ENCODE results near the gene LEPROT.
"Not testable (repeated sequence)": the region's sequence is repeated elsewhere in the genome, so short reads cannot be mapped to it uniquely, and the experiment has no call there.

LEPROT gene

DNA sequence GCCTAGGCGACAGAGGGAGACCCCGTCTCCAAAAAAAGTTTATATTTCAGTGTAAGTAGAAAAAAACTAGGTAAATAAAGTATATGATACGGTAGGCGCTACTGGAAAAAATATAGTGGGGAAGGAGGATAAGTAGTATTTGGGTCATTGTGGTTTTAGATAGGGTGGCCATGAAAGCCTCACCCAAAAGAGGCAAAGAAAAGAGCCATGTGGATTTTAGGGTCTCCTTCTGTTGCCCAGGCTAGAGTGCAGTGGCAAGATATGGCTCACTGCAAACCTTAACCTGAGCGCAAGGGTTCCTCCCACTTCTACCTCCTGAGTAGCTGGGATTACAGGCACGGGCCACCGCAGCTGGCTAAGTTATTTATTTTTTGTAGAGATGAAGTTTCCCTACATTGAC lies 17.1 kb downstream of the LEPROT start:
- no peak for DNase-seq (ENCODE audit: low read depth in 2 of 2)

DNA sequence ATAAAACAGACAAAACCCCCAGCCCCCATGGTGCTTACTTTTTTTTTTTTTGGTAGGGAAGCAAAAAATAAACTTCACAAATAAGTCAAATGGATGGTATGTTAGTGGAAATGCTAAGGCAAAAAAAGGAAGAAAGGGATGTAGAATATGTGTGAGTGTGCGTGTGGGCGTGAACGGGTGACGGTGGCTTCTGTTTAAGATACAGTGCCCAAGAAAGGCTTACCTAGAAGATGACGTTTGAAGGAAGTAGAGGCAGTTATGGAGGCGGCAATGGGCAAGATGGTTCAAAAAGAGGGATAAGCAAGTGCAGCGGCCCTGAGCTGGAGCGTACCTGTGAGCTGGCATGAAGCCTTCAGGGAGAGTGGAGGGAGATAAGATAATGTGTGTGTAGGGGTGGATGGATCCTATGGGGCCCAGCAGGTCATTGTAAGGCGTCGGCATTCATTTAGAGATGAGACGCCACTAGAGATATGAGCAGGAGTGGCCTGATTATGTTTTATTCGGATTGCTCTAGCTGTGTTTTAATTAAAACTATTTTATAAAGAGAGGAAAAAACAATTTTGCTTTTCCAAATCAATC lies 19.9 kb downstream of the LEPROT start:
- DNase-seq (ENCODE audit: low read depth in 2 of 2): no peak

- DNase-seq (ENCODE audit: low read depth in 2 of 2): no peak
Observed at GRCh38 chr1:65440915-65441314, 20.4 kb downstream of the LEPROT start.

GRCh38 chr1:65441464-65441863 lies 21.0 kb downstream of the LEPROT start:
- no peak for DNase-seq (ENCODE audit: low read depth in 2 of 2)

- DNase-seq (ENCODE audit: low read depth in 2 of 2): no peak
Observed at GRCh38 chr1:65442442-65442841, 22.0 kb downstream of the LEPROT start.

GRCh38 chr1:65443647-65444046 lies 23.2 kb downstream of the LEPROT start:
- DNase-seq (ENCODE audit: low read depth in 2 of 2): no peak

- DNase-seq (ENCODE audit: low read depth in 2 of 2): no peak
Observed at GRCh38 chr1:65444128-65444640, 23.7 kb downstream of the LEPROT start.

DNA sequence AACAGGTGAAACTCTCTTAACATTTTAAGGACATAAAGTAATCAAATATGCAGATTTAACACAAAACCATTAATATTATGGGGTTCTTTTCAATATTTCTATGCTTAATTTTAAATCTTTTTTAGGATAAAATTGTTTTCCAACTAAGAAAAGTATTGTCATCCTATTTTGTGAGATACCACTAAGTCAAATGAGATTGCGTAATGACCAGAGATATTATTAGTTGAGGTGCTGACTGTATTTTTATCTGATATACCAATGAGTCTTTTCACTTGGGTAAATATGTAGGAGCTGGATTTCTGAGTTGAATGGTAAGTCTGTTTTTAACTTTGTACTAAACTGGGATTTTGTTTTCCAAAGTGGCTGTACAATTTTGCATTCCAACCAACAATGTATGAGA lies 25.4 kb downstream of the LEPROT start:
- DNase-seq (ENCODE audit: low read depth in 2 of 2): no peak

DNA sequence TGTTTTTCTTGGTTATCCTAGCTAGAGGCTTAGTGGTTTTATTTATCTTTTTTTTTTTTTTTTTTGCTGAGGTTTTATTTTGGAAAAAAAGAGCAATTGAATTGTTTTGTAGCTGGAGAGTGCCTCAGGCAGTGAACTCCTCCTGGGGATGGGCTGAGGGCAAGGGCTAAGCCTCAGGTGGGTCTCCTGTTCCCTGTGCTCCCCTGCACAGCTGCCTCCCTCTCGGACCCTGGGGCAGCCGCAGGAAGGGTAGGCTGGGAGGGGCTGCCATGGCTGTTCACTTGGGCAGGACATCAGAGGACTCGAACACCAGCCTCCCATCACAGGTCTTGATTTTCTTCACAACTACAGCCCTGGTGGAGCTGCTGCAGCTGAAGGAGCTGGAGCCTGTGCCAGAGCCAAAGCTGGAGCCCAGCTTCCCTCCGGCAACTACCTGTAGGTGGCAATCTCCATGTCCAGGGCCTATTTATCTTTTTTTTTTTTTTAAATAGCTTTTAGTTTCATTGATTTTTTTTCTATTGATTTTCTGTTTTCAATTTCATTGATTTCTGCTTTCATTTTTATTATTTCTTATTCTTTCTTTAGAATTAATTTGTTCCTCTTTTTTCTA lies 28.9 kb downstream of the LEPROT start:
- no peak for DNase-seq (ENCODE audit: low read depth in 2 of 2)

DNA sequence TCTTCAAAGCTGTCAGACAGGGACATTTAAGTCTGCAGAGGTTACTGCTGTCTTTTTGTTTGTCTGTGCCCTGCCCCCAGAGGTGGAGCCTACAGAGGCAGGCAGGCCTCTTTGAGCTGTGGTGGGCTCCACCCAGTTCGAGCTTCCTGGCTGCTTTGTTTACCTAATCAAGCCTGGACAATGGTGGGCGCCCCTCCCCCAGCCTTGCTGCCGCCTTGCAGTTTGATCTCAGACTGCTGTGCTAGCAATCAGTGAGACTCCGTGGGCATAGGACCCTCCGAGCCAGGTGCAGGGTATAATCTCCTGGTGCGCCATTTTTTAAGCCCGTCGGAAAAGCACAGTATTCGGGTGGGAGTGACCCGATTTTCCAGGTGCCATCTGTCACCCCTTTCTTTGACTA lies 35.2 kb downstream of the LEPROT start:
- DNase-seq (ENCODE audit: low read depth in 2 of 2): not testable (repeated sequence)

GRCh38 chr1:65456481-65456880 lies 36.0 kb downstream of the LEPROT start:
- no peak for DNase-seq (ENCODE audit: low read depth in 2 of 2)

- no peak for DNase-seq (ENCODE audit: low read depth in 2 of 2)
Observed at GRCh38 chr1:65457868-65458267, 37.4 kb downstream of the LEPROT start.

DNA sequence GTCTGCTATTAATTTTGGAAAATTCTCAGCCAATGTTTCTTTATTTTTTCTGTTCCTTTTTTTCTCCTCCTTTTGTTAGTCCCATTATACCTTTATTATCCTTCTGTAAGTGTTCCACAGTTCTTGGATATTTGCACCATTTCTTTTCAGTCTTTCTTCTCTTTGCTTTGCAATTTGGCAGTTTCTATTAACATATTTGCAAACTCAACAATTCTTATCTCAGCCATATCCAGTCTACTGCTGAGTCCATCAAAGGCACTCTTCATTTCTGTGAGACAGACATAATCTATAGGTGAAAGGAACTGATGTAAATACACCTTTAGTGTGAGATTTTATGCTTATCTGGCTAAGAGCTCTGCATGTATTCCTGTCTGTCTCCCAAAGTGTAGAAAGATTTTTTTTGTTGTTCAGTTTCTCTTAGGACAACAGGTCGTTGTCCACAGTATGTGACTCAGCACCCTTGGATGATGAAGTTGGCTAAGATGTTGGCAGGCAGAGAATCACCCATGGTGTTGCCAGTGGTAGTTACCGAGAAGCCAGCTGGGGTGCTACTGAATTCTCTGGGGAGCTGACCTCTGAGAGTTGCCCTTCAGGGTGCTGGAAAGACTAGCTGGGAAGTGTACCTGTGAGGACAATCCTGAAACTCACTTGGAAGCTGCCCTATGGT lies 38.4 kb downstream of the LEPROT start:
- no peak for DNase-seq (ENCODE audit: low read depth in 2 of 2)

DNA sequence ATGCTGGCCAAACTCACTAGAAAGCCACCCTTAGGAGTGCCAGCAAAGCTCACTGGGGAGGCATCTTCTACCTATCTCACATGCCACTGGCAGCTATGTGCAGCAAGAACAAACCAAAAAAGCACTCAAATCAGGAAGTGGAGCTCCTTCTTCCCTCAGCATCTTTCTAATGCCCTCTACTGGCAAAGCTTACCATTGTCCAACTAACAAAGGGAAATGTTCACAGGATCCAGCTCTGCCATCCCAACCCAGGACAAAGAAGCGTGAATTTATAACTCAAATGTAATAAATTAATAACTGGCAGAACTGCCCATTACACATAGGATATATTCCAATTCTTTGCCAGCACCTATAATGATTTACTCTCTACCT lies 38.9 kb downstream of the LEPROT start:
- DNase-seq (ENCODE audit: low read depth in 2 of 2): no peak

GRCh38 chr1:65465837-65466236 lies 45.4 kb downstream of the LEPROT start:
- not testable (repeated sequence) for DNase-seq (ENCODE audit: low read depth in 2 of 2)

DNA sequence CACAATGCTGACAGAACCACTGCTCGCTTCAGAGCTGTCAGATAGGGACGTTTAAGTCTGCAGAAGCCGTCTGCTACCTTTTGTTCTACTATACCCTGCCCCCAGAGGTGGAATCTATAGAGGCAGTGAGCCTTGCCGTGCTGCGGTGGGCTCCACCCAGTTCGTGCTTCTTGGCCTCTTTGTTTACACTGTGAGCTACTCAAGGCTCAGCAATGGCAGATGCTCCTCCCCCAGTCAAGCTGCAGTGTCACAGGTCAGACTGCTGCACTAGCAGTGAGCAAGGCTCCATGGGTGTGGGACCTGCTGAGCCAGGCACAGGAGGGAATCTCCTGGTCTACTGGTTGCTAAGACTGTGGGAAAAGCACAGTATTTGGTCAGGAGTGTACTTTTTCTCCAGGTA lies 47.1 kb downstream of the LEPROT start:
- DNase-seq (ENCODE audit: low read depth in 2 of 2): no peak

DNA sequence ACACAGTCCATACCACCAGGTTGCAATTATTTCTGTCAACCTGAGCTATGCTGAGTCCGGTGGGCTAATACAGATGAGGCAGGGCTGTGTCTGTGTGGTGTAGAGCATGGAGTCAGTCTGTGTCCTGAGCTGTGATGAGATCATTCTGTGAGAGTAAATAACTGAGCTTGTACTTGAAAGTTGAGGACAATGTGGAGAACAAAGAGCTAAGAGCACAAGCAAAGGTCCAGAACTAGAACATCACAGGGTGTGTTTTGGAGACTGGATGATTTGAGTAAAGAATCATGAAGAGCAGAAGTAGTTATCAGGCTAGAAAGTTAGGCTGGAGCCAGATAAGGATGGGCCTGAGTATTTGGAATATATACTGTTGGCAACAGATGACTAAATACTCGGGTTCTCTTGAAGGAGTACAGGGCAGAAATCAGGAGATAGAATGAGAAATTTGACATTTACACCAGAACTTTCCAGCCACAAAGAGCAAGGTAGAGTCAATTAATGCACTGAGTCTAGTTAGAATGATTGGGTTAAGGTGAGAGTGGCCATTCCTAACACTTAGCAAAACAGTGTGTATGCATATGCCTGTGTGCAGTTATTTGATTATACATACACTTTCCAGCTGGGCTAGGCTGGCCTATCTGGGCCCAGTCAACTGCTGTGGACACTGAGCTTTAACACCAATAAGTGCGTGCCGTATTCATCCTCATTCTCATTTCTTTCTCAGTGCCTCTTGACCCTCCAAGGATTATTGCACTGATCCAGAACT lies 48.8 kb downstream of the LEPROT start:
- no peak for DNase-seq (ENCODE audit: low read depth in 2 of 2)

DNA sequence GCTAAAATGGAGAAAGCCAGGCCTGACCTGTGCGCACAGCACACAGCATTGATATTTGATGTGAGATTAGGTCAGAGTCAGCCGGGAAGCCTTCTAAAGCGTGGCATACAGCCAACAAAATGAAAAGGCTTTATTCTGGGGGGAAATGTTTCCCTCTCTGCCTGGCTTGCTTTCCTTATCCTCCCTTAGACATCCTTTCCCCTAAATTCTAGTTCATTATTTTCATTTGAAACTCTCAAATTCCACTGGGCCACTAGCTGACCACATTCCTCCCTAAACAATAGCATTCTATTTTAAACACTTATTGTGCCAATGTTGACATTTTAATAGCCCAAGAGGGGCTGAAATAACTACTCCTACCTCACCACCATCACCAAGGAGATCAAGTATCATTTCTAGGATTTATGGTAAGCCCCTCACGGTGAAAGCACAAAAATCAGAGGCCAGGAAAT lies 49.4 kb downstream of the LEPROT start:
- no peak for DNase-seq (ENCODE audit: low read depth in 2 of 2)

GRCh38 chr1:65470766-65471165 lies 50.3 kb downstream of the LEPROT start:
- DNase-seq (ENCODE audit: low read depth in 2 of 2): no peak

DNA sequence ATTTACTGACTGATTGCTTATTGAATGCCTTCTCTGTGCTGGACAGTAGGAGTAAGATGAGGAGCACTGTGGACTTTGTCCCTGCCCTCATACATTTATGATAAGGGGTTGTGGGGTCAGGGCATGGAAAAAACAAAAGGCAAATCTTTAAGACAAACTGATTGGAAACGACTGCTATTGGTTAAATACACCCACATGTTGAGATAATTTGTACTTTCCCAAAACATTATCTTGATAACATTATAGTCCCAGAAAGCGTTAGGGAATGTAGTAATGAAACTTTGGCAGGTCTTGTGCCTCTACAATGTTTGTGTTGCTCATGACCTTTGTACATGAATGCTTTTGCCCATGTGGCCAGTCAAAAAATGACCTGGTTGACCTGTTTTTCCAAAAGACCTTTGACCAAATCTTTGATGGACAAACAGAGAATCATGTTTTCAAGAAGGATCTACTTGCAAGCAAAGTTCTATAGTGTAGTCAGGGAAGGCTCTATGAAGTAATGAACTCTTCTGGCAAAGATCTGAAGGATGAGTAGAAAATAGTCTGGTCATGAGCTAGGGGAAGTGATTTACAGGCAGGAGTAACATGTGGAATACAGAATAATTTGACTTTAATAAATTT lies 50.9 kb downstream of the LEPROT start:
- DNase-seq (ENCODE audit: low read depth in 2 of 2): no peak

DNA sequence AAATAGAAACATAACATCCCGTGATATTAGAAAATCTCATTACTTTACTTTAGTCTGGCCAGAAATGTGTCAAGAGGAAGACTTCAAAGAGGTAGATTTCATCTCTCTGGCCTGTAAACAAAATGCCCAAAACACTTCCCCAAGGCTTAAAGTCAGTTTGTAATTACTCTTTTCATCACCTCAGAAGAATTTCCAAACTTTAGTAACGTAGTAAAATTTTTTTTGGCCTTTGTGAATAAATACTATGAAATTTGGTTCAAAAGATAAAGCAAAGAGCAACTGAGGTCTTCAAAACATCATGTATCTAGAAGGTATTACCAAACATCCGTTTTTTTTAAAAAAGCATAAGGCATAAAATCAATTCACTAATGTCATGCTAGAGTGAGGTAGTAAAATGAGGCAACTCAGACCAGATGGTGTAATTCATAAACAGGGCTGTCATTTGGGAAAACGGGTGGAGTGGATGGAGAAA lies 51.4 kb downstream of the LEPROT start:
- DNase-seq (ENCODE audit: low read depth in 2 of 2): no peak

- DNase-seq (ENCODE audit: low read depth in 2 of 2): no peak
Observed at GRCh38 chr1:65476327-65476726, 55.9 kb downstream of the LEPROT start.
